Erythroblast (primary cell): ENCODE data around the gene PCBP4.

Experiments used
- DNase-seq, 2 experiments: peaks; one replicate each; lab custom pipeline; 2025; lab: John Stamatoyannopoulos, UW
- GATA1 ChIP-seq: IDR thresholded peaks from 2 replicates; pipeline ENCODE4 v1.6.1; 2011; ENCODE audit warnings: low read depth, mild to moderate bottlenecking, control low read depth, low read length, moderate library complexity
- POLR2A ChIP-seq: IDR thresholded peaks from 2 replicates; pipeline ENCODE4 v1.6.1; 2011; ENCODE audit warnings: mild to moderate bottlenecking, low read length

Gene PCBP4

DNA sequence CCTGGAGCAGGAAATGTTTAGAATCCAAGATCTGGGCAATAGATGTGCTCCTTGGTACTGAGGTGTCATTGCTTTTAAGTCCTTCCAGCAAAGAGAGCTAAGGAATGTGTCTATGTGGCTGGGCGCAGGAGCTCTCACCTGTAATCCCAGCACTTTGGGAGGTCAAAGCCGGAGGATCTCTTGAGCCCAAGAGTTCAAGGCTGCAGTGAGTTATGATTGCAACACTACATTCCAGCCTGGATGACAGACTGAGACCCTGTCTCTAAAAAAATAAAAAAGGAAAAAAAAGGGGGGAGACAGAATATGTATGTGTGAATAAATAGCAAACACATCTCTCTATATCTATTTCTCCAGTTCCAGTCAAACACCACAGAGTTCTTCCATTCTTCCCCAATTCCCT, 16.4 kb downstream of the PCBP4 start:
- DNase-seq: no peak
- TF ChIP-seq GATA1 (no peak), POLR2A (no peak)

DNA sequence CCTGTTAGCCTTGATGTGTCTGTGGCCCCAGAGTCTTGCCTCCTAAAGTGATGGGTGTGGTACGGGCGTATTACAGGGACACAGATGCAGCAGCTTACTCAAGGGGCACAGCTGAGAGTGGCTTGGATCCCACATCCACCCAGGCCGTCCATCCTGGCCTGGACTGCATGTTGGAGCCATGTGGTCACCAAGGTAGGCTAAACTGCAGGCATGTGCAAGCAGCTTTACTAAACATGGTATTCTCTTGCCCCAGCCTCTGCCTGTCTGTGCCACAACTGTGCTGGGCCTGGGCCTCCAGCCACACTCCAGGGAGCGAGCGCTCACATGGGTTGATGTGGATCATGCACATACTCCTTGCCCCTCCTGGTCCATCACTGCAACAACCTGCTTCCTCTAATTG, 18.1 kb downstream of the PCBP4 start:
- TF ChIP-seq GATA1 (no peak), POLR2A (no peak)
- no peak for DNase-seq

DNA sequence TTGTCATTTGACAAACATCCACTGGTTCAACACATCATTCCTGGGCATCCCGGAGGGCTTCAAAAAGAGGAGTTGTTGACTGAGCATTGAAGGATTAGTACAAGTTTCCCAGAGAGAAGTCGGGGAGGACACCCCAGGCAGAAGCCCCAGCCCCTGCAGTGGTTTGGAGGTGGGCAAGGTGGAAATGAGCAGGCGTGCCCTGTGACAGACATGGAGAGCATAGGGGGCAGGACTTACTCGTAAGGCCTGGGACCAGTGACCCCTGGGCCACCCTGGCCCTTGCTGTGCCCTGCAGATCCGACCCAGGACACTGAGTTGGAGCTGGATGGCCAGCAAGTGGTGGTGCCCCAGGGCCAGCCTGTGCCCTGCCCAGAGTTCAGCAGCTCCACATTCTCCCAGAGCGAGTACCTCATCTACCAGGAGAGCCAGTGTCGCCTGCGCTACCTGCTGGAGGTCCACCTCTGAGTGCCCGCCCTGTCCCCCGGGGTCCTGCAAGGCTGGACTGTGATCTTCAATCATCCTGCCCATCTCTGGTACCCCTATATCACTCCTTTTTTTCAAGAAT, 19.2 kb downstream of the PCBP4 start:
- no peak for DNase-seq
- TF ChIP-seq GATA1: no peak
- no peak for TF ChIP-seq POLR2A

DNA sequence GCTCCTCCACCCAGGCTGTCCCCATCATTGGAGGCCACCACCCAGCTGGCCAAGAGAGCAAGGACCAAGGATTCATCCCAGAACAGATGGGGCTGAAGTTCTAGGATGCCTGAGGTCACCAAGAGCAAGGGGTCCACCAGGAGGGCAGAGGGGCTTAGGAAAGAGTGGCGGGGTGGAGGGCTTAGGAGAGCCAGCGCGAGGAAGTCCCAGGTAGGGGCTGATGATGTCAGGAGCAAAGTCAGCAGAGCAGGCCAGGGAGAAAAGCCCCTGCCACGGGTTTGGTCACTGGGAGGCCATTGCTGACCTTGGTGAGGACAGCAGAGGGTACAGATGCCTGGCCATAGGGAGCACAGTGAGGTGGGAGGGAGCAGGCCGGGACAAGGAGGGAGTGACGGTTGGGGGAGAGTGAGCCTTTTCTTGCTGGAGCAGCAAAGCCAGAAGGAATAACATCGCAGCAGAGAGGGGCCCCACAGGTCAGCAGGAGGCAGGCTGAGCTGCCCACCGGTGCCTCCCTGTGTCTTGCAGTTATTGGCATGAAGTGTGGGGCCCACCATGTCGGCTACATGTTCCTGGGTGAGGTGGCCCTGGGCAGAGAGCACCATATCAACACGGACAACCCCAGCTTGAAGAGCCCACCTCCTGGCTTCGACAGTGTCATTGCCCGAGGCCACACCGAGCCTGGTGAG, 19.9 kb downstream of the PCBP4 start:
- TF ChIP-seq POLR2A (no peak), GATA1 (no peak)
- no peak for DNase-seq

DNA sequence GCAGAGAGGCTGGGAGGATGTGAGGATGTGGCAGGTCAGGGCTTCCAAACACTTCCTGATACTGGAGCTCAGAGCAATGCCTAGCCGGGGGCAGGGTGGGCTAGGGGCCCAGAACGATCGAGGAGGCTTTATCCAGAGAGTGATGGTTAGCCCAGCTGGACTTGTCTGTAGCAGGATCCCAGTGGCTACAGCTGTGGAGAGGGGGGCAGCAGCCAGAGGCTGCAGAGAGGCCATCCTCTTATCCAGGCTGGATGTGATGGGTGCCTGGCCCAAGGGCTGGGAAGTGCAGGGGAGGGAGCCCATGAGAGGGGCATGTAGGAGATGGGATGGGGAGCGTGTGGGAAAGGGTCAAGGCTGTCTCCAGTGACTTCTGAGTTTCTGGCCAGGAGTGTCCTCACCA, 20.5 kb downstream of the PCBP4 start:
- DNase-seq: no peak

DNA sequence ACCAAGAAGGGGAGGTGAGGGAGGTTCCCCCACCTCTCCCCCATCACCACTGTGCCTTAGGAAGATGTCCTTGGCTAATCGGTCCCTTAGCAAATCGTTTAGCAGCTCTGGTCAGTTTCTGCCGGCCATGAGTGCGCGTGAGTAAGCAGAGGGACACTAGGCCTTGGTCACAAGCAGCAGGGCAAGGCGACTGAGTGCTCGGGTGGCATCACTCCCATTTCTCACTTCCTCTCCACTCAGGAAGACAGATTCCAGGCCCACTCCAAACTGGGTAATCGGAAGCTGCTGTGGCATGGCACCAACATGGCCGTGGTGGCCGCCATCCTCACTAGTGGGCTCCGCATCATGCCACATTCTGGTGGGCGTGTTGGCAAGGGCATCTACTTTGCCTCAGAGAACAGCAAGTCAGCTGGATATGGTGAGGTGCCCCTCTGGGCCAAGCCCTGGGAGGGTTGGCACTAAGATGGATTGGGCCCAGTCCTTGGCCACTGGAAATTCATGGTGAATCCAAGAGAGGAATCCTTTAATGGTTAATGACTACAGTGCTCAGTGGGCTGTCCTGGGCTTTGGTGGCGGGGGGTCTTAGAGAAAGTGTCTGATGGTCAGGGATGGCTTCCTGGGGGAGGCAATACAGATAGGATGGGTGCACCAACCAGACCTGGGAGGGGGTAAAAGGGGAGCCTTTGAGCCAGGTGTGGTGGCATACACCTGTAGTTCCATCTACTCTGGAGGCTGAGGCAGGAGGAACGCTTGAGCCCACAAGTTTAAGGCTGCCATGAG, 21.1 kb downstream of the PCBP4 start:
- TF ChIP-seq GATA1: no peak
- TF ChIP-seq POLR2A: no peak
- DNase-seq: no peak

More for the DNA sequence above, 20.5 kb downstream of the PCBP4 start:
- no peak for TF ChIP-seq POLR2A
- TF ChIP-seq GATA1: no peak

DNA sequence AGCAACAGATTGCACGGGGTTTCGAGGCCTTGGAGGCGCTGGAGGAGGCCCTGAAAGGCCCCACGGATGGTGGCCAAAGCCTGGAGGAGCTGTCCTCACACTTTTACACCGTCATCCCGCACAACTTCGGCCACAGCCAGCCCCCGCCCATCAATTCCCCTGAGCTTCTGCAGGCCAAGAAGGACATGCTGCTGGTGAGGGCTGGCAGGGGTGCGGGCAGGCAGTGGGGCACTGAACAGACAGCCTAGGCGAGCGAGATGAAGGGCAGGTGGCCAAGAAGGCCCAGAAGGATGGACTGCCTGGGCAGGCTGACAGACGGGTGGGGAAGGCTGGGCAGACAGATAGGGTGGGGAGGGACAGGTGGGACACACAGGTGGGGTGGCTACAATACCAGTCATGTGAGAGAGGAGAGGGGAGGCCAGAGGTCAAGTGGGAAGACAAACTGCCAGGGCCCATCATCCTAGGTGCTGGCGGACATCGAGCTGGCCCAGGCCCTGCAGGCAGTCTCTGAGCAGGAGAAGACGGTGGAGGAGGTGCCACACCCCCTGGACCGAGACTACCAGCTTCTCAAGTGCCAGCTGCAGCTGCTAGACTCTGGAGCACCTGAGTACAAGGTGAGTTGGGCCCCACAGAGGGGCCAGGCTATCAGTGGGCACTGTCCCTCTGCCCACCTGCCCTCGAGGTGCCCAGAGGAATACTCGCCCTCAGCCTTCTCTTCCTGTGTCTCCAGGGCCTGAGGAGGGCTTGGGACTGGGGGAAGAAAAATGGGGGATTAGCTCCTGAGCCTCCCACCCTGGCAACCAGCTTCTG, 22.0 kb downstream of the PCBP4 start:
- no peak for DNase-seq
- TF ChIP-seq POLR2A (no peak), GATA1 (no peak)

DNA sequence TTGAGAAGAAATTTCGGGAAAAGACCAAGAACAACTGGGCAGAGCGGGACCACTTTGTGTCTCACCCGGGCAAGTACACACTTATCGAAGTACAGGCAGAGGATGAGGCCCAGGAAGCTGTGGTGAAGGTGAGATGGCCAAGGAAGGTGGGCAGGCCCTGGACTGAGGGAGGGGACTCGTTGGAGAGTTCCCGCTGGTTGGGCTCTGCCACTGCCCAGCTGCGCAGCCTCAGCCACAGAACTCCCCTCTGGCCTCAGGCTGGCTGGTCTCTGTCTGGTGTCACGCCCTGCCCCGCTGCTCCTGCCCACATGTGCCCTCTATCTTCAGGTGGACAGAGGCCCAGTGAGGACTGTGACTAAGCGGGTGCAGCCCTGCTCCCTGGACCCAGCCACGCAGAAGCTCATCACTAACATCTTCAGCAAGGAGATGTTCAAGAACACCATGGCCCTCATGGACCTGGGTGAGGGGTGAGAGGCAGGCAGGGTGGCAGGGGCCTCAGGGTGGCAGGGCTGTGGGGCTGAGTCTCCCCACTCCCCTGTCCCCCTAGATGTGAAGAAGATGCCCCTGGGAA, 22.7 kb downstream of the PCBP4 start:
- TF ChIP-seq GATA1: no peak
- DNase-seq: no peak

DNA sequence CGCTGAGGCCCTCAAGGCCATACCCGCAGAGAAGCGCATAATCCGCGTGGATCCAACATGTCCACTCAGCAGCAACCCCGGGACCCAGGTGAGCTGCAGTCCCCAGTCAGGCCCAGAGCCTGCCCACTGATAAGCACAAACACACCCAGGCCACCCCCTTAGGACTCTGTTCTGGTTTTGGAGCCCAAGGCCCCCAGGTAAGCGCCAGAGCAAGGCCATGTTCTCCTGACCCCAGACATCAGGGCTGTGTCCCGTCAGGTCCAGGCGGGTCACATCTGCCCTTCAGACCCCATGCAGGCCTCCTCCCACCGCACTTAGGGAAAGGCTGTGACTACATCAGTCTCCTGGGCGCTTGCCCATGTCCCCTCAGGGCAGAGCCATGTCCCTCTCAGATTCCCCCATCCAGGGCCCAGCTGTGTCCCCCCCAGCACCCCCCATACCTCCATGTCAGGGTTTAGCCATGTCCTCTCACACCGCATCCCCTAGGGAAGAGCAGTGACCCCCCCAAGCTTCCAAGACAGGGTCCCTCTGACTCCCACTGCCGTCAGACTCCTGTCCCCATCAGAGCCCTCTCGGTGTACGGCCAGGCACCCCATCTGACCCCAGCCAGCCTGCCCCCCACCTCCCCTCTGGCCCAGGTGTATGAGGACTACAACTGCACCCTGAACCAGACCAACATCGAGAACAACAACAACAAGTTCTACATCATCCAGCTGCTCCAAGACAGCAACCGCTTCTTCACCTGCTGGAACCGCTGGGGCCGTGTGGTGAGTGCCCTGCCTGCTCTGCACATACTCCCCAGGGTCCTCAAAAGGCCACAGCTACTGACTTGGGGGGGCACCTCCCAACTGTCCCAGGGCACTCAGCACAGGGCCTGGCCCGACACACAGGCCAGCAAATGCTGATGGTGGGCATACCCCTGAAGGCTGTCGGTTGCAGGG, 23.5 kb downstream of the PCBP4 start:
- DNase-seq: no peak
- TF ChIP-seq POLR2A: no peak
- TF ChIP-seq GATA1: no peak

DNA sequence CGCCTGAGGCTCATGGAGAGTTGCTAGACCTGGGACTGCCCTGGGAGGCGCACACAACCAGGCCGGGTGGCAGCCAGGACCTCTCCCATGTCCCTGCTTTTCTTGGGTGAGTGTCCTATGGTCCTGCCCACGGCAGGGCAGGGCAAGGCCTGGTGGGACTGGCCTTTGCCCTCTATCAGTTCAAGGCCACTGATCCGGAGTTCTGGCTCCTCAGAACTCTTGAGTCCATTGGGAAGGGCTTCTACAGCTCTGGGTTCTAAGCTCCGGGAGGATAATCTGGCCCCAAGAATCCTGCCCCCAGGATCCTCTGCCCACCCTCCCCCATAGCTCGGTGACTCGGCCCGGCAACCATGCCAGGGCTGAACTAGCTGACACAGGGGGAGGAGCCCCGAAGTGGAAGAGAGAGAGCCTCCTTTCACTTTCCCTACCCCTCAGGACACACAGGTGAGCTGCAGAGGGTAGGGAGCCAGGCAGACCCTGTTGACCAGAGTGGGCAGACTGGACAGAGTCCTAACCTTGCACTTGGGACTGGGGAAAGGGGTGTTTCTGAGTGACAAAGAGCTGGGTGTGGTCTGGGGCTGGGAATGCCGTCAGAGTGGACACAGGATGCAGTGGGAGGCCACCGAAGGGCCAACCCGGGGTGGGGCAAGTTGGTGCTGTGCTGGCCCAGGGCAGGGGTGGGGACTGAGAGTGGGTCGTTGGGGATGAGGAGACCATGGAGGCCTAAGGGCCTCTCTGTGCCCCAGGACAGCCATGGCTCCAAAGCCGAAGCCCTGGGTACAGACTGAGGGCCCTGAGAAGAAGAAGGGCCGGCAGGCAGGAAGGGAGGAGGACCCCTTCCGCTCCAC, 24.4 kb downstream of the PCBP4 start:
- TF ChIP-seq POLR2A: no peak
- no peak for TF ChIP-seq GATA1
- DNase-seq: peak; percentile 49 to 60

DNA sequence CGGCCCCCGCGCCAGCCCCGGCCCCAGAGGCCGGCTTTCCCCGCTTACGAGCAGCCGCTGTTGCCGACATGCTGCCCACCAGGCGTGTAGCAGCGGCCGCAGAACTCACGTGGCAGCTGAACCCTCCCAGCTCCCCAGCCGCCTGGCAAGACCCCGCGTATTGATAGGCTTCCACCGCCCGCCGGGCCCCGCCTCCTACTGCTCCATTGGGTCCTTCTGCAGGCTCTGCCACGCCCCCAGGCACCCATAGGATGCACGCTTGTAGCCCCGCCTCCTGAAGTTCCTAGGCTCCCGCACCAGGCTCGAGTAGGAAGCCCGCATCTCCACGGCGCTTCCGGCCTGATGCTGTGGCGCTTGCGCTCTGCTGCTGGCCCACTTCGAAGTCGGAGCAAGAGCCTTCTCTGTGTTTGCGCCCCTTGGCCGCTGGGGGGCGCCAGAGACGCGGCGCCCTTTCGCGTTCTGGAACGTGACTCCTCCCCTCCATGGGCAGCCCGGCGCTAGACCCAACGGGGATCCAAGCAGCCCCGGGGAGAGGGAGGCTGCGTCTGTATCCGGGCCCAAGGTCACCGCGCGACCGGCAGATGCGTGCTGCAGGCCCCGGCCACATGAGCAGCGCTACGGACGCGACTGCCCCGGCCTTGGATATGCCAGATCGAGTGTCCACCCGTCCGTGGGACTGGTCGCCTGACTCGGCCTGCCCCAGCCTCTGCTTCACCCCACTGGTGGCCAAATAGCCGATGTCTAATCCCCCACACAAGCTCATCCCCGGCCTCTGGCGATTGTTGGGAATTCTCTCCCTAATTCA, 25.3 kb downstream of the PCBP4 start, which contains the start of the genes PARP3 and RRP9:
Gene PARP3, plus strand, starts transcription at position 566 of the 805 bp plus-strand sequence. CDS start 993 bp downstream, outside the sequence.
Gene RRP9, minus strand, starts transcription at position 107 of the 805 bp plus-strand sequence. Its CDS starts 37 bp downstream, at position 70.
- DNase-seq: peak; percentile 100
- TF ChIP-seq GATA1 (no peak), POLR2A (peak; percentile 77)
